SK-N-MC (cell line): ENCODE measurements around the gene OR52K1.

Experiments
- EZH2 ChIP-seq: fragments of 200-600 bp; sonication (generic); IDR thresholded peaks from one replicate; pipeline ENCODE4 v1.6.1; 2017; ENCODE audit warnings: antibody characterized with exemption
- POLR2AphosphoS5 ChIP-seq: IDR thresholded peaks from 2 replicates; pipeline ENCODE4 v1.6.1; 2012; ENCODE audit warnings: mild to moderate bottlenecking, low read depth, low read length, borderline replicate concordance

DNA sequence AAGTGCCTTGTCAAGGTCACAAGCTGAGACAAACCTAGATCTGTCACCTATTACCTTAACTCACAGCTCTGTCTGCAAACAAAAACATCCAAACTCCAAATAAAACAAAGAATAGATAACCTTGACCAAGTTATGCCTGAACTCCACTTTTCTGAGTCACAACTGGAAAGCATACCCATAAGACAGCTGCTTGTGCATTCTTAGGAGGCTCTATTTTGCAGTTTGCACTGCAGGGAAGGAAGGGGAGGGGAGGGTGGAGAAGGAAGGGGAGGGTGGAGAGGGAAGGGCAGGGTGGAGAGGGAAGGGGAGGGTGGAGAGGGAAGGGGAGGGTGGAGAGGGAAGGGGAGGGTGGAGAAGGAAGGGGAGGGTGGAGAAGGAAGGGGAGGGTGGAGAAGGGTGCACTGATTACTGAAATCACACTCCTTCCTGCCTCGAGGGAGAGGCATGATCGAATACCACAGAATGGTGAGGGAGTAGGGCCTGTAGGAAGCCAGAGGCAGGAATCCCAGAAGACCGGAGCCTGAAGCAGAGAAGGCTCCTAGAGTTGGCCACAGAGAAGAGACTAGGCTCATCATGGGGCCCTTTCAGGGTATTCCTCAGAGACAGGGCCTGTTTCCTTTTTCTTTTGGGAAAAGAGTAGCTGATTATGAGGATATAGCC, 39.1 kb upstream of the OR52K1 start:
- TF ChIP-seq POLR2AphosphoS5 = no peak
- no peak for TF ChIP-seq EZH2
